ENCODE data around the gene AGPAT2.
A peak's percentile ranks its signal among the peaks of the same experiment; 100 is the strongest.

AGPAT2 gene

DNA sequence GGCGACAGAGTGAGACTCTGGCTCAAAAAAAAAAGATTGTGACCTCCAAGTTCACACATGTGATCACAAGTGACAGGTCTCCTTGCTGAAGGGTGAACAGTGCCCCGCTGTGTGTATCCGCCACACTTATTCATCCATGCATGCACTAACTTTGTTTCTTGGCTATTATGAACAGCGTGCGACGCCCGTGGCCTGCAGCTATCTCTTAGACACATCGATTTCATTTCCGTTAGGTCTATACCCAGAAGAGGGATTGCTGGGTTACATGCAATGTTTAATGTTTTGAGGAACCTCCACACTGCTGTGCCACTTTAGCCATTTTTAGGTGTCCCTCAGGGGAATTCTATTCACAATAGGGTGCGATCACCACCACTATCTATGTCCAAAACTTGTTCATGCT is 36.6 kb downstream of the AGPAT2 start:
- H3K9ac ChIP-seq (ENCODE audit: low read length in 5 of 5) = no peak overlapping the region
- no peak overlapping the region for H3K4me3 ChIP-seq (ENCODE audit: low read depth in 1 of 5, low read length in 5 of 5)
- H3K27ac ChIP-seq (ENCODE audit: low read depth, low read length) = no peak overlapping the region
- H3K36me3 ChIP-seq (ENCODE audit: control insufficient read depth in 5 of 5, insufficient read depth in 5 of 5, low read length in 5 of 5) = no peaks in the 10 kb centered on the region
- H3K27me3 ChIP-seq (ENCODE audit: control insufficient read depth in 5 of 5, insufficient read depth in 4 of 5, low read length in 5 of 5) = peaks cover 0 to 19% (median 14%) of the 10 kb centered on the region in 5 donors
- H3K9me3 ChIP-seq (ENCODE audit: control insufficient read depth in 5 of 5, low read length in 5 of 5) = no peaks in the 10 kb centered on the region
- peaks cover 1 to 61% (median 24%) of the 10 kb centered on the region in 5 donors for H3K4me1 ChIP-seq (ENCODE audit: control insufficient read depth in 5 of 5, insufficient read depth in 5 of 5, low read length in 5 of 5)

GRCh38 chr9:136650021-136650420 is 37.2 kb downstream of the AGPAT2 start:
- no peaks in the 10 kb centered on the region for H3K9me3 ChIP-seq (ENCODE audit: control insufficient read depth in 5 of 5, low read length in 5 of 5)
- no peaks in the 10 kb centered on the region for H3K36me3 ChIP-seq (ENCODE audit: control insufficient read depth in 5 of 5, insufficient read depth in 5 of 5, low read length in 5 of 5)
- H3K27me3 ChIP-seq (ENCODE audit: control insufficient read depth in 5 of 5, insufficient read depth in 4 of 5, low read length in 5 of 5) = peaks cover 0 to 17% (median 12%) of the 10 kb centered on the region in 5 donors
- H3K9ac ChIP-seq (ENCODE audit: low read length in 5 of 5) = no peak overlapping the region
- H3K4me3 ChIP-seq (ENCODE audit: low read depth in 1 of 5, low read length in 5 of 5) = no peak overlapping the region
- no peak overlapping the region for H3K27ac ChIP-seq (ENCODE audit: low read depth, low read length)
- peaks cover 1 to 61% (median 23%) of the 10 kb centered on the region in 5 donors for H3K4me1 ChIP-seq (ENCODE audit: control insufficient read depth in 5 of 5, insufficient read depth in 5 of 5, low read length in 5 of 5)

- H3K9ac ChIP-seq (ENCODE audit: low read length in 5 of 5) = peak overlapping the region in 1 of 5 donors; percentile 42
- H3K36me3 ChIP-seq (ENCODE audit: control insufficient read depth in 5 of 5, insufficient read depth in 5 of 5, low read length in 5 of 5) = no peaks in the 10 kb centered on the region
- peak overlapping the region; percentile 67 for H3K27ac ChIP-seq (ENCODE audit: low read depth, low read length)
- H3K4me1 ChIP-seq (ENCODE audit: control insufficient read depth in 5 of 5, insufficient read depth in 5 of 5, low read length in 5 of 5) = peaks cover 3 to 63% (median 30%) of the 10 kb centered on the region in 5 donors
- no peaks in the 10 kb centered on the region for H3K9me3 ChIP-seq (ENCODE audit: control insufficient read depth in 5 of 5, low read length in 5 of 5)
- peak overlapping the region in 3 of 5 donors; percentile 44 to 47 (median 47) for H3K4me3 ChIP-seq (ENCODE audit: low read depth in 1 of 5, low read length in 5 of 5)
- H3K27me3 ChIP-seq (ENCODE audit: control insufficient read depth in 5 of 5, insufficient read depth in 4 of 5, low read length in 5 of 5) = peaks cover 0 to 17% (median 14%) of the 10 kb centered on the region in 5 donors
Measured at GRCh38 chr9:136648751-136649150, 38.5 kb downstream of the AGPAT2 start.

DNA sequence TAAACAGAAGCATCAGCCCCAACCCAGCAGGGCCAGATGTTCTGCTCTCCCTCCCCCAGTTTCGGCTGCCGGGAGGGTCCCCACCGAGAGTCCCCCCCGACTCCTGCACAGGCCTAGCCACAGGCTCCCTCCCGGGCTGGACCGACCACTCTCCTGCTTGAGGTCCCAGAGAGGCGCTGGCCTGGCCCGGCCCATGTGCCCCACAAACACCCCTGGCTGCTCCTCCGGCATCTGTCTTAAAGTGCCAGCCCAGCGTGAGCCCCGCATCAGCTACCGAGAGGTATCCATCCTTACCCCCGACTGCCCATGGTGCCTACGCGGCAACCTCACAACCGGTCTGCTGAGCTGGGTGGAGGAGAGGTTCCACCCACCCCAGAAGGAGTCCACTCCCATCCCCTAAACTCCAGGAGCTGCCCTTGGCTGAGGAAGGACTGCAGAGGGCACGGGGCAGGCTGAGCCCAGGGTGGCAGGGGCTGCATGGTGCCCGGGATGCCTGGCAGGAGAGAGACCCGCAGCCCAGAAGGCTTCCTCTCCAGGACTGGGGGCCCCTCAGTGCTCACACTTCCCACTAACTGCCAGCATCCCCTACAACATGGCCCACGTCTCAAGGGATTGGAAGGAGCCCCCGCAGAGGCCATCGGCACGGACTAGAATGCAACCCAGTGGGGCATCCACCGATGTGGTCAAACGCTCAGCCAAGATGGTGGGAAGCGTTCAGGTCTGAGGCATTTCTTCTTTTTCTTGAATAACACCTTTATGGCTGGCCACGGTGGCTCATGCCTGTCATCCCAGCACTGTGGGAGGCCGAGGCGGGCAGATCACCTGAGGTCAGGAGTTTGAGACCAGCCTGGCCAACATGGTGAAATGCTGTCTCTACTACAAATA is 40.2 kb downstream of the AGPAT2 start:
- Histone ChIP-seq H3K27me3 (ENCODE audit: control insufficient read depth in 5 of 5, insufficient read depth in 4 of 5, low read length in 5 of 5) (peaks cover 0 to 15% (median 13%) of the 10 kb centered on the region in 5 donors), H3K4me3 (ENCODE audit: low read depth in 1 of 5, low read length in 5 of 5) (peak overlapping the region in 4 of 5 donors; percentile 41 to 68 (median 58)), H3K9me3 (ENCODE audit: control insufficient read depth in 5 of 5, low read length in 5 of 5) (no peaks in the 10 kb centered on the region), H3K4me1 (ENCODE audit: control insufficient read depth in 5 of 5, insufficient read depth in 5 of 5, low read length in 5 of 5) (peaks cover 3 to 62% (median 30%) of the 10 kb centered on the region in 5 donors), H3K27ac (ENCODE audit: low read depth, low read length) (peak overlapping the region; percentile 85), H3K9ac (ENCODE audit: low read length in 5 of 5) (peak overlapping the region in 3 of 5 donors; percentile 47 to 68 (median 56)), H3K36me3 (ENCODE audit: control insufficient read depth in 5 of 5, insufficient read depth in 5 of 5, low read length in 5 of 5) (no peaks in the 10 kb centered on the region)

GRCh38 chr9:136645903-136646754 is 41.1 kb downstream of the AGPAT2 start:
- Histone ChIP-seq H3K9ac (ENCODE audit: low read length in 5 of 5) (peak overlapping the region in 3 of 5 donors; percentile 56 to 71 (median 68)), H3K4me1 (ENCODE audit: control insufficient read depth in 5 of 5, insufficient read depth in 5 of 5, low read length in 5 of 5) (peaks cover 3 to 66% (median 33%) of the 10 kb centered on the region in 5 donors), H3K36me3 (ENCODE audit: control insufficient read depth in 5 of 5, insufficient read depth in 5 of 5, low read length in 5 of 5) (no peaks in the 10 kb centered on the region), H3K4me3 (ENCODE audit: low read depth in 1 of 5, low read length in 5 of 5) (peak overlapping the region in 4 of 5 donors; percentile 30 to 68 (median 58)), H3K27ac (ENCODE audit: low read depth, low read length) (peak overlapping the region; percentile 85), H3K27me3 (ENCODE audit: control insufficient read depth in 5 of 5, insufficient read depth in 4 of 5, low read length in 5 of 5) (peaks cover 0 to 15% (median 13%) of the 10 kb centered on the region in 5 donors), H3K9me3 (ENCODE audit: control insufficient read depth in 5 of 5, low read length in 5 of 5) (no peaks in the 10 kb centered on the region)

GRCh38 chr9:136645352-136645902 is 41.8 kb downstream of the AGPAT2 start:
- peak overlapping the region in 3 of 5 donors; percentile 48 to 66 (median 62) for H3K4me3 ChIP-seq (ENCODE audit: low read depth in 1 of 5, low read length in 5 of 5)
- no peaks in the 10 kb centered on the region for H3K36me3 ChIP-seq (ENCODE audit: control insufficient read depth in 5 of 5, insufficient read depth in 5 of 5, low read length in 5 of 5)
- no peaks in the 10 kb centered on the region for H3K9me3 ChIP-seq (ENCODE audit: control insufficient read depth in 5 of 5, low read length in 5 of 5)
- peak overlapping the region; percentile 85 for H3K27ac ChIP-seq (ENCODE audit: low read depth, low read length)
- H3K4me1 ChIP-seq (ENCODE audit: control insufficient read depth in 5 of 5, insufficient read depth in 5 of 5, low read length in 5 of 5) = peaks cover 4 to 68% (median 38%) of the 10 kb centered on the region in 5 donors
- peak overlapping the region in 3 of 5 donors; percentile 56 to 71 (median 63) for H3K9ac ChIP-seq (ENCODE audit: low read length in 5 of 5)
- peaks cover 0 to 15% (median 13%) of the 10 kb centered on the region in 5 donors for H3K27me3 ChIP-seq (ENCODE audit: control insufficient read depth in 5 of 5, insufficient read depth in 4 of 5, low read length in 5 of 5)

- peak overlapping the region in 3 of 5 donors; percentile 52 to 63 (median 62) for H3K9ac ChIP-seq (ENCODE audit: low read length in 5 of 5)
- H3K27me3 ChIP-seq (ENCODE audit: control insufficient read depth in 5 of 5, insufficient read depth in 4 of 5, low read length in 5 of 5) = peaks cover 0 to 15% (median 13%) of the 10 kb centered on the region in 5 donors
- peaks cover 8 to 71% (median 44%) of the 10 kb centered on the region in 5 donors for H3K4me1 ChIP-seq (ENCODE audit: control insufficient read depth in 5 of 5, insufficient read depth in 5 of 5, low read length in 5 of 5)
- peak overlapping the region; percentile 85 for H3K27ac ChIP-seq (ENCODE audit: low read depth, low read length)
- peak overlapping the region in 4 of 5 donors; percentile 50 to 66 (median 57) for H3K4me3 ChIP-seq (ENCODE audit: low read depth in 1 of 5, low read length in 5 of 5)
- no peaks in the 10 kb centered on the region for H3K9me3 ChIP-seq (ENCODE audit: control insufficient read depth in 5 of 5, low read length in 5 of 5)
- no peaks in the 10 kb centered on the region for H3K36me3 ChIP-seq (ENCODE audit: control insufficient read depth in 5 of 5, insufficient read depth in 5 of 5, low read length in 5 of 5)
Measured at GRCh38 chr9:136644593-136645351, 42.5 kb downstream of the AGPAT2 start.

- peaks cover 8 to 68% (median 44%) of the 10 kb centered on the region in 5 donors for H3K4me1 ChIP-seq (ENCODE audit: control insufficient read depth in 5 of 5, insufficient read depth in 5 of 5, low read length in 5 of 5)
- H3K9ac ChIP-seq (ENCODE audit: low read length in 5 of 5) = peak overlapping the region in 4 of 5 donors; percentile 26 to 59 (median 50)
- no peaks in the 10 kb centered on the region for H3K36me3 ChIP-seq (ENCODE audit: control insufficient read depth in 5 of 5, insufficient read depth in 5 of 5, low read length in 5 of 5)
- no peaks in the 10 kb centered on the region for H3K9me3 ChIP-seq (ENCODE audit: control insufficient read depth in 5 of 5, low read length in 5 of 5)
- peaks cover 0 to 15% (median 13%) of the 10 kb centered on the region in 5 donors for H3K27me3 ChIP-seq (ENCODE audit: control insufficient read depth in 5 of 5, insufficient read depth in 4 of 5, low read length in 5 of 5)
- peak overlapping the region in 4 of 5 donors; percentile 50 to 66 (median 57) for H3K4me3 ChIP-seq (ENCODE audit: low read depth in 1 of 5, low read length in 5 of 5)
- peak overlapping the region; percentile 85 for H3K27ac ChIP-seq (ENCODE audit: low read depth, low read length)
Measured at GRCh38 chr9:136644343-136644592, 43.0 kb downstream of the AGPAT2 start.

All from subcutaneous abdominal adipose tissue (tissue), 5 donors.